IMR-90 (cell line): ENCODE results near the gene GSTT4. TPM values are rescaled to one million over a fixed set of nuclear protein-coding genes. Genes with fewer than 3 reads are reported as not detected.

Source experiments
- ATAC-seq: fragments of 200-7000 bp; cut with Tn5 transposase; 2 replicates; pipeline ENCODE4 v1.9.1; 2020; ENCODE audit warnings: low read depth, mild to moderate bottlenecking, moderate library complexity
- BruUV-seq: library from RNA; stranded (reverse); fragments of 400-500 nt; replicated peaks from 2 replicates; lab custom pipeline; 2021; lab: Mats Ljungman, UMichigan
- CTCF ChIA-PET: fragments of 300-600 bp; formaldehyde crosslinking; extraction: SDS; loops from one replicate; lab custom pipeline; 2021; ENCODE audit warnings: antibody characterized with exemption; lab: Yijun Ruan, JAX
- POLR2A ChIA-PET: fragments of 300-600 bp; sonication (Branson Sonifier 250); formaldehyde crosslinking; loops from one replicate; lab custom pipeline; 2022; ENCODE audit warnings: antibody characterized with exemption; ENCODE audit not compliant: unreplicated experiment; lab: Charles Lee
- DNase-seq: peaks from one replicate; pipeline ENCODE4 v3.0.0; 2013
- H2AFZ ChIP-seq: replicated peaks from 2 replicates; pipeline ENCODE3; 2013; ENCODE audit warnings: low read length, mild to moderate bottlenecking; ENCODE audit not compliant: poor library complexity
- H2AK5ac ChIP-seq: 2 replicates; pipeline ENCODE4 v1.6.1; 2013; ENCODE audit warnings: low read depth, low read length, inconsistent platforms
- H2AK9ac ChIP-seq: replicated peaks from 2 replicates; pipeline ENCODE3; 2013; ENCODE audit warnings: mild to moderate bottlenecking, low read depth, low read length, moderate library complexity; ENCODE audit not compliant: poor library complexity
- H2BK120ac ChIP-seq: 2 replicates; pipeline ENCODE4 v1.6.1; 2013; ENCODE audit warnings: low read depth, low read length, inconsistent platforms
- H2BK15ac ChIP-seq: 3 replicates; pipeline ENCODE4 v1.6.1; 2013; ENCODE audit warnings: low read depth, low read length, inconsistent platforms
- H2BK20ac ChIP-seq: 2 replicates; pipeline ENCODE4 v1.6.1; 2013; ENCODE audit warnings: low read depth, mild to moderate bottlenecking, inconsistent platforms, low read length, moderate library complexity
- H2BK5ac ChIP-seq: 2 replicates; pipeline ENCODE4 v1.6.1; 2013; ENCODE audit warnings: mild to moderate bottlenecking, low read depth, low read length, inconsistent platforms; ENCODE audit not compliant: poor library complexity, severe bottlenecking
- H3K14ac ChIP-seq: replicated peaks from 2 replicates; pipeline ENCODE4 v1.6.1; 2013; ENCODE audit warnings: low read depth, low read length, inconsistent platforms
- H3K18ac ChIP-seq: 2 replicates; pipeline ENCODE4 v1.6.1; 2013; ENCODE audit warnings: low read depth, low read length, control low read depth
- H3K23ac ChIP-seq: 2 replicates; pipeline ENCODE4 v1.6.1; 2013; ENCODE audit warnings: low read depth, low read length, inconsistent platforms
- H3K27ac ChIP-seq: 2 replicates; pipeline ENCODE4 v1.5.1; 2013; ENCODE audit warnings: mild to moderate bottlenecking, control low read depth, low read length; ENCODE audit not compliant: insufficient read depth
- H3K27me3 ChIP-seq: 2 replicates; pipeline ENCODE4 v1.6.1; 2013; ENCODE audit warnings: low read length; ENCODE audit not compliant: control insufficient read depth, insufficient read depth
- H3K36me3 ChIP-seq: 2 replicates; pipeline ENCODE4 v1.6.1; 2013; ENCODE audit warnings: low read length, mixed read lengths; ENCODE audit not compliant: control insufficient read depth, insufficient read depth
- H3K4ac ChIP-seq: 2 replicates; pipeline ENCODE4 v1.6.1; 2013; ENCODE audit warnings: low read depth, low read length, inconsistent platforms
- H3K4me1 ChIP-seq: 2 replicates; pipeline ENCODE4 v1.6.1; 2013; ENCODE audit warnings: low read length, mixed read lengths; ENCODE audit not compliant: control insufficient read depth, insufficient read depth
- H3K4me2 ChIP-seq: 2 replicates; pipeline ENCODE4 v1.6.1; 2013; ENCODE audit warnings: low read depth, mild to moderate bottlenecking, control low read depth, low read length, moderate library complexity
- H3K4me3 ChIP-seq: 2 replicates; pipeline ENCODE4 v1.5.1; 2013; ENCODE audit warnings: low read depth, mild to moderate bottlenecking, control low read depth, low read length, moderate library complexity; ENCODE audit not compliant: insufficient read depth
- H3K56ac ChIP-seq: 2 replicates; pipeline ENCODE4 v1.6.1; 2013; ENCODE audit warnings: low read length, inconsistent platforms; ENCODE audit not compliant: insufficient read depth; ENCODE audit errors: extremely low read depth
- H3K79me1 ChIP-seq, 2 experiments: 2 replicates each; pipeline ENCODE4 v1.6.1; 2013; ENCODE audit warnings: low read length in 2 of 2, inconsistent platforms in 1 of 2, low read depth in 1 of 2
- H3K9ac ChIP-seq: 2 replicates; pipeline ENCODE4 v1.6.1; 2013; ENCODE audit warnings: low read depth, low read length, control low read depth
- H3K9me1 ChIP-seq: 2 replicates; pipeline ENCODE4 v1.6.1; 2013; ENCODE audit warnings: low read length, inconsistent platforms; ENCODE audit not compliant: insufficient read depth
- H3K9me3 ChIP-seq: 2 replicates; pipeline ENCODE4 v1.6.1; 2013; ENCODE audit warnings: low read length; ENCODE audit not compliant: control insufficient read depth, insufficient read depth
- H4K20me1 ChIP-seq: 2 replicates; pipeline ENCODE4 v1.6.1; 2013; ENCODE audit warnings: low read length, inconsistent platforms; ENCODE audit not compliant: insufficient read depth
- H4K5ac ChIP-seq: 2 replicates; pipeline ENCODE4 v1.6.1; 2013; ENCODE audit warnings: mild to moderate bottlenecking, low read depth, low read length, control low read depth
- H4K8ac ChIP-seq, 2 experiments: 2 replicates each; pipeline ENCODE4 v1.6.1; 2013; ENCODE audit warnings: low read depth in 2 of 2, low read length in 2 of 2, control low read depth in 1 of 2, inconsistent platforms in 1 of 2
- H4K91ac ChIP-seq: 2 replicates; pipeline ENCODE4 v1.6.1; 2013; ENCODE audit warnings: low read depth, low read length, inconsistent platforms; ENCODE audit not compliant: insufficient read depth
- MAZ ChIP-seq: IDR thresholded peaks from 2 replicates; pipeline ENCODE4 v1.6.1; 2012; ENCODE audit warnings: low read depth, mild to moderate bottlenecking, low read length, improper control_type of control experiment, moderate library complexity, borderline replicate concordance
- NFE2L2 ChIP-seq: fragments of 150-350 bp; IDR thresholded peaks from 2 replicates; pipeline ENCODE4 v1.6.1; 2016; ENCODE audit warnings: low read depth, mild to moderate bottlenecking, low read length
- WGBS, 2 experiments: methylation state at CpG; one replicate each; pipeline versions ENCODE4 v1.1.5 to v1.1.7; 2013; ENCODE audit warnings: missing lambda C conversion rate in 2 of 2; ENCODE audit not compliant: insufficient read length in 1 of 2; ENCODE audit errors: extremely low coverage in 2 of 2; 5-methylcytosine and 5-hydroxymethylcytosine counted together
- dilution Hi-C: fragments of 300-500 bp; cut with HindIII; formaldehyde crosslinking; loops from one replicate; pipeline ENCODE4 v1.14.3; 2018; ENCODE audit warnings: low sequenced_read_pairs; ENCODE audit not compliant: unreplicated experiment
- in situ Hi-C: fragments of 300-500 bp; cut with MboI; formaldehyde crosslinking; loops from 3 replicates; pipeline ENCODE4 v1.14.3; 2019; ENCODE audit warnings: low sequenced_read_pairs, inconsistent platforms, mixed read lengths
- intact Hi-C: fragments of 100-400 bp; cut with micrococcal nuclease; formaldehyde crosslinking; loops from 2 replicates; pipeline ENCODE4 v1.10.0; 2022
- polyA plus RNA-seq, 3 experiments: library from polyadenylated mRNA; depleted of rRNA; stranded (reverse); fragments of >200 nt; gene quantifications; 2 replicates each; pipeline ENCODE4 v1.2.3, GENCODE V29; 2012; ENCODE audit warnings: low replicate concordance in 1 of 3
- total RNA-seq: library from RNA; depleted of rRNA; stranded (reverse); fragments of >200 nt; gene quantifications from 2 replicates; pipeline ENCODE4 v1.2.3, GENCODE V29; 2012

The GSTT4 gene
- total and polyA plus RNA-seq, 2 of the 4 experiments (the other 2 are of a cell fraction): not detected

- H3K4me3 ChIP-seq: no peak overlapping the region
- no peak overlapping the region for H2BK120ac ChIP-seq
- DNase-seq (no peak), ATAC-seq (no peak)
- no TSS peak for BruUV-seq
- no peak overlapping the region for H3K18ac ChIP-seq
- intact Hi-C loops (no loop called here), in situ Hi-C loops (no loop called here), dilution Hi-C loops (no loop called here)
- H2BK15ac ChIP-seq: no peak overlapping the region
- no peaks in the 10 kb centered on the region for H3K27me3 ChIP-seq
- H3K79me1 ChIP-seq: peaks cover 11 to 16% of the 10 kb centered on the region in 2 experiments
- ChIA-PET CTCF (interaction anchor here (1.3 to 1.5 kb wide), 2 partner anchors 28 to 68 kb away, joined by 3 read pairs; partner anchors contain the start of gene CABIN1), POLR2A (interaction anchor here (0.5 kb wide), 1 partner anchor 17 kb away, joined by 3 read pairs; no protein-coding TSS in a partner anchor)
- peaks cover 7% of the 10 kb centered on the region for H3K4me1 ChIP-seq
- H4K91ac ChIP-seq: no peak overlapping the region
- H2AK9ac ChIP-seq: no peak overlapping the region
- no peak overlapping the region for H3K56ac ChIP-seq
- no peak overlapping the region for H2BK20ac ChIP-seq
- no peak overlapping the region for H2AK5ac ChIP-seq
- H2AFZ ChIP-seq: no peak overlapping the region
- H3K9ac ChIP-seq: no peak overlapping the region
- no peak overlapping the region for H3K23ac ChIP-seq
- no peak overlapping the region for H2BK5ac ChIP-seq
- no peak overlapping the region for H4K5ac ChIP-seq
- H3K4me2 ChIP-seq: no peak overlapping the region
- WGBS, 2 experiments: 90% methylated on average over 4 of the region's 6 CpGs; no CpG with 5 or more reads in 1 of the 2 experiments
- peaks cover 10% of the 10 kb centered on the region for H3K9me1 ChIP-seq
- H4K8ac ChIP-seq: no peak overlapping the region
- peaks cover 38% of the 10 kb centered on the region for H4K20me1 ChIP-seq
- no peak overlapping the region for H3K27ac ChIP-seq
- no peak for TF ChIP-seq NFE2L2
- TF ChIP-seq MAZ: no peak
- H3K14ac ChIP-seq: no peak overlapping the region
- H3K36me3 ChIP-seq: peaks cover 33% of the 10 kb centered on the region
- no peak overlapping the region for H3K4ac ChIP-seq
- H3K9me3 ChIP-seq: no peaks in the 10 kb centered on the region
Measured at GRCh38 chr22:24039046-24039445, 33.8 kb upstream of the GSTT4 start.
